Neural crest cell (in vitro differentiated cells): ENCODE data around the gene HNRNPUL2. TPM values are rescaled to one million over a fixed set of nuclear protein-coding genes. Genes with fewer than 3 reads are reported as not detected.
"Not testable (repeated sequence)": the region's sequence is repeated elsewhere in the genome, so short reads cannot be mapped to it uniquely, and the experiment has no call there.

Source experiments
- DNase-seq: peaks from one replicate; pipeline ENCODE4 v3.0.0; 2021; ENCODE audit warnings: low read depth, mixed read lengths, low spot score
- H3K27ac Mint-ChIP-seq: one replicate; pipeline ENCODE4 v1.8.0; 2021; ENCODE audit warnings: mild to moderate bottlenecking, mixed read lengths; ENCODE audit not compliant: unreplicated experiment
- H3K27me3 Mint-ChIP-seq: 2 replicates; pipeline ENCODE4 v1.8.0; 2021; ENCODE audit warnings: low read depth, mild to moderate bottlenecking, mixed read lengths
- H3K36me3 Mint-ChIP-seq: 2 replicates; pipeline ENCODE4 v1.8.0; 2021; ENCODE audit warnings: low read depth, mild to moderate bottlenecking, mixed read lengths
- H3K4me1 Mint-ChIP-seq: 2 replicates; pipeline ENCODE4 v1.8.0; 2021; ENCODE audit warnings: mixed read lengths
- H3K4me3 Mint-ChIP-seq: one replicate; pipeline ENCODE4 v1.8.0; 2021; ENCODE audit warnings: mild to moderate bottlenecking, mixed read lengths
- H3K9me3 Mint-ChIP-seq: 2 replicates; pipeline ENCODE4 v1.8.0; 2021; ENCODE audit warnings: mixed read lengths
- CTCF ChIP-seq: fragments of 200-600 bp; sonication (generic); conservative IDR thresholded peaks from 2 replicates; pipeline ENCODE4 v1.5.0; 2021; ENCODE audit warnings: antibody characterized with exemption, mild to moderate bottlenecking
- long read RNA-seq: library from polyadenylated mRNA; unstranded; transcript quantifications from one replicate; pipeline ENCODE4 v2.0.0, GENCODE V29; 2020
- total RNA-seq: library from RNA; stranded (reverse); gene quantifications from 2 replicates; pipeline ENCODE4 v1.2.1, GENCODE V29; 2021

HNRNPUL2 gene
- total RNA-seq: 79.6 and 80.7 TPM in 2 replicates
- long read RNA-seq, partial matches to known transcripts: 0 of 8 reads
- long read RNA-seq, other reads (novel, unspliced or antisense): 8 of 8 reads

GRCh38 chr11:62727165-62727871 is at the start of gene HNRNPUL2:
Gene HNRNPUL2, minus strand, starts transcription at chr11:62727457. Its CDS starts 301 bp downstream, at chr11:62727156.
- Mint-ChIP-seq H3K4me3 (peak within 1 kb of the TSS; percentile 97), H3K27me3 (no peaks in the 10 kb centered on the region), H3K27ac (peak within 1 kb of the TSS; percentile 99), H3K9me3 (no peaks in the 10 kb centered on the region), H3K4me1 (peaks cover 43% of the 10 kb centered on the region), H3K36me3 (peaks cover 19% of the 10 kb centered on the region)
- peak; percentile 98 for DNase-seq
- TF ChIP-seq CTCF: no peak

GRCh38 chr11:62775646-62776045 is 48.4 kb upstream of the HNRNPUL2 start:
- no peak overlapping the region for H3K4me3 Mint-ChIP-seq
- H3K9me3 Mint-ChIP-seq: no peaks in the 10 kb centered on the region
- no peak overlapping the region for H3K27ac Mint-ChIP-seq
- DNase-seq: no peak
- H3K36me3 Mint-ChIP-seq: peaks cover 16% of the 10 kb centered on the region
- no peak for TF ChIP-seq CTCF
- H3K27me3 Mint-ChIP-seq: no peaks in the 10 kb centered on the region
- peaks cover 15% of the 10 kb centered on the region for H3K4me1 Mint-ChIP-seq

- Mint-ChIP-seq H3K4me3 (peak overlapping the region; percentile 59), H3K4me1 (peaks cover 27% of the 10 kb centered on the region), H3K27ac (no peak overlapping the region), H3K36me3 (peaks cover 16% of the 10 kb centered on the region), H3K9me3 (no peaks in the 10 kb centered on the region), H3K27me3 (no peaks in the 10 kb centered on the region)
- no peak for TF ChIP-seq CTCF
- no peak for DNase-seq
Measured at GRCh38 chr11:62774407-62774806, 47.1 kb upstream of the HNRNPUL2 start.

- peak within 1 kb of the TSS; percentile 96 for H3K27ac Mint-ChIP-seq
- H3K4me1 Mint-ChIP-seq: peaks cover 28% of the 10 kb centered on the region
- H3K36me3 Mint-ChIP-seq: peaks cover 3% of the 10 kb centered on the region
- peak within 1 kb of the TSS; percentile 93 for H3K4me3 Mint-ChIP-seq
- peak; percentile 91 for DNase-seq
- H3K9me3 Mint-ChIP-seq: no peaks in the 10 kb centered on the region
- TF ChIP-seq CTCF: no peak
- no peaks in the 10 kb centered on the region for H3K27me3 Mint-ChIP-seq
Measured at GRCh38 chr11:62771144-62772021, 44.1 kb upstream of the HNRNPUL2 start, which contains the start of gene TAF6L. Gene TAF6L, plus strand, starts transcription at chr11:62771396. Its CDS starts 4,388 bp downstream, at chr11:62775784.

GRCh38 chr11:62770778-62771143 is 43.5 kb upstream of the HNRNPUL2 start:
- peak; percentile 29 for DNase-seq
- peak overlapping the region; percentile 93 for H3K4me3 Mint-ChIP-seq
- peak overlapping the region; percentile 96 for H3K27ac Mint-ChIP-seq
- peaks cover 28% of the 10 kb centered on the region for H3K4me1 Mint-ChIP-seq
- H3K27me3 Mint-ChIP-seq: no peaks in the 10 kb centered on the region
- no peak for TF ChIP-seq CTCF
- H3K9me3 Mint-ChIP-seq: no peaks in the 10 kb centered on the region
- H3K36me3 Mint-ChIP-seq: peaks cover 6% of the 10 kb centered on the region

GRCh38 chr11:62760867-62761227 is 33.6 kb upstream of the HNRNPUL2 start:
- H3K9me3 Mint-ChIP-seq, H3K27me3 Mint-ChIP-seq, DNase-seq, H3K36me3 Mint-ChIP-seq: not testable (repeated sequence)
- peak overlapping the region; percentile 99 for H3K4me3 Mint-ChIP-seq
- H3K27ac Mint-ChIP-seq: peak overlapping the region; percentile 67
- peaks cover 26% of the 10 kb centered on the region for H3K4me1 Mint-ChIP-seq
